PC-9 (cell line): ENCODE results near the gene FNBP1L. TPM values are rescaled to one million over a fixed set of nuclear protein-coding genes. Genes with fewer than 3 reads are reported as not detected.
"Not testable (repeated sequence)": the region's sequence is repeated elsewhere in the genome, so short reads cannot be mapped to it uniquely, and the experiment has no call there.

Experiments used
- BruUV-seq: library from RNA; stranded (reverse); fragments of 400-500 nt; replicated peaks from 2 replicates; lab custom pipeline; 2021; lab: Mats Ljungman, UMichigan
- CTCF ChIA-PET: fragments of 300-600 bp; sonication (Branson Sonifier 250); formaldehyde crosslinking; loops from one replicate; lab custom pipeline; 2022; ENCODE audit warnings: antibody characterized with exemption; lab: Charles Lee
- POLR2A ChIA-PET: fragments of 300-600 bp; sonication (Branson Sonifier 250); formaldehyde crosslinking; loops from one replicate; lab custom pipeline; 2022; ENCODE audit warnings: antibody characterized with exemption; ENCODE audit not compliant: unreplicated experiment; lab: Charles Lee
- DNase-seq, 2 experiments: peaks; one replicate each; pipeline versions ENCODE4 v3.0.0 to v3.0.0-alpha.2; 2015 to 2022; ENCODE audit warnings: mixed read lengths in 1 of 2
- H2AFZ ChIP-seq: fragments of 200-600 bp; sonication (generic); 2 replicates; pipeline ENCODE4 v1.8.1; 2017; ENCODE audit warnings: antibody characterized with exemption
- H3F3A ChIP-seq: fragments of 200-600 bp; sonication (generic); 2 replicates; pipeline ENCODE4 v1.8.1; 2017; ENCODE audit warnings: antibody characterized with exemption, mild to moderate bottlenecking, low read depth; ENCODE audit not compliant: insufficient read depth
- H3K27ac ChIP-seq: fragments of 200-600 bp; sonication (generic); 2 replicates; pipeline ENCODE4 v1.6.1; 2016; ENCODE audit warnings: mixed run types
- H3K27me3 ChIP-seq: fragments of 200-600 bp; sonication (generic); 2 replicates; pipeline ENCODE4 v1.6.1; 2016; ENCODE audit warnings: low read depth, mixed run types; ENCODE audit not compliant: insufficient read depth
- H3K36me3 ChIP-seq: fragments of 200-600 bp; sonication (generic); 2 replicates; pipeline ENCODE4 v1.6.1; 2016; ENCODE audit warnings: low read depth, mixed run types
- H3K4me1 ChIP-seq: fragments of 200-600 bp; sonication (generic); replicated peaks from 2 replicates; pipeline ENCODE4 v1.6.1; 2016; ENCODE audit warnings: mixed run types; ENCODE audit not compliant: insufficient read depth
- H3K4me2 ChIP-seq: fragments of 200-600 bp; sonication (generic); 2 replicates; pipeline ENCODE4 v1.6.1; 2017; ENCODE audit warnings: mixed run types
- H3K4me3 ChIP-seq: fragments of 200-600 bp; sonication (generic); 2 replicates; pipeline ENCODE4 v1.6.1; 2016; ENCODE audit warnings: mixed run types
- H3K79me2 ChIP-seq: fragments of 200-600 bp; sonication (generic); 2 replicates; pipeline ENCODE4 v1.6.1; 2017; ENCODE audit warnings: low read depth, mixed run types
- H3K9me2 ChIP-seq: fragments of 200-600 bp; sonication (generic); 2 replicates; pipeline ENCODE4 v1.8.1; 2017; ENCODE audit warnings: mild to moderate bottlenecking; ENCODE audit not compliant: insufficient read depth
- H3K9me3 ChIP-seq: fragments of 200-600 bp; sonication (generic); 2 replicates; pipeline ENCODE4 v1.8.1; 2016; ENCODE audit warnings: low read depth; ENCODE audit not compliant: insufficient read depth
- H4K20me1 ChIP-seq: fragments of 200-600 bp; sonication (generic); 2 replicates; pipeline ENCODE4 v1.8.1; 2017; ENCODE audit not compliant: insufficient read depth
- CTCF ChIP-seq: fragments of 200-600 bp; sonication (generic); conservative IDR thresholded peaks from 2 replicates; pipeline ENCODE4 v1.6.1; 2017; ENCODE audit warnings: mixed run types, antibody characterized with exemption, mild to moderate bottlenecking, moderate library complexity
- EZH2 ChIP-seq: fragments of 200-600 bp; sonication (generic); IDR thresholded peaks from 2 replicates; pipeline ENCODE4 v1.8.0; 2017; ENCODE audit warnings: antibody characterized with exemption, low read depth
- intact Hi-C: fragments of 100-400 bp; cut with micrococcal nuclease; formaldehyde crosslinking; loops from one replicate; pipeline ENCODE4 v1.10.0; 2022; ENCODE audit not compliant: unreplicated experiment
- total RNA-seq: library from RNA; stranded (reverse); gene quantifications from 2 replicates; pipeline ENCODE4 v1.2.3, GENCODE V29; 2021

FNBP1L gene
- total RNA-seq, 1 experiment from 2014 or later = 34.3 TPM

GRCh38 chr1:93588955-93589354 is 141.0 kb downstream of the FNBP1L start:
- intact Hi-C loops = loop anchor here (5.0 kb wide), 1 partner anchor 93 kb away; the partner anchor contains the start of gene BCAR3
- Histone ChIP-seq H3K9me2 (no peaks in the 10 kb centered on the region), H3K4me1 (peaks cover 92% of the 10 kb centered on the region), H3K27me3 (no peaks in the 10 kb centered on the region), H3K36me3 (peaks cover 85% of the 10 kb centered on the region), H3K27ac (peak overlapping the region; percentile 83), H3F3A (peaks cover 97% of the 10 kb centered on the region), H2AFZ (no peak overlapping the region), H3K9me3 (no peaks in the 10 kb centered on the region), H3K79me2 (peaks cover 90% of the 10 kb centered on the region), H4K20me1 (peaks cover 96% of the 10 kb centered on the region), H3K4me3 (no peak overlapping the region), H3K4me2 (no peak overlapping the region)
- ChIA-PET CTCF (interaction anchor here (0.6 kb wide), 1 partner anchor 144 kb away, joined by 3 read pairs; no protein-coding TSS in a partner anchor), POLR2A (no interaction called here)
- no peak for TF ChIP-seq CTCF
- TF ChIP-seq EZH2 = no peak
- DNase-seq = no peak
- BruUV-seq = no TSS peak

- Histone ChIP-seq H3F3A (peaks cover 100% of the 10 kb centered on the region), H3K79me2 (peaks cover 100% of the 10 kb centered on the region), H3K36me3 (peaks cover 94% of the 10 kb centered on the region), H3K27ac (peak overlapping the region; percentile 31; the same call in 1 of the 2 replicates), H4K20me1 (peaks cover 100% of the 10 kb centered on the region), H3K4me1 (peaks cover 84% of the 10 kb centered on the region)
- intact Hi-C loops, H3K9me3 ChIP-seq, POLR2A ChIA-PET, H3K9me2 ChIP-seq, H3K4me3 ChIP-seq, H3K27me3 ChIP-seq, CTCF ChIA-PET, H2AFZ ChIP-seq, H3K4me2 ChIP-seq, DNase-seq, BruUV-seq: not testable (repeated sequence)
Observed at GRCh38 chr1:93591291-93591675, 143.4 kb downstream of the FNBP1L start.

GRCh38 chr1:93591676-93592550 is 144.0 kb downstream of the FNBP1L start:
- TF ChIP-seq EZH2 = no peak
- TF ChIP-seq CTCF = no peak
- peaks cover 100% of the 10 kb centered on the region for H3K79me2 ChIP-seq
- H3K4me3 ChIP-seq = no peak overlapping the region
- no peak overlapping the region for H3K4me2 ChIP-seq
- H3K4me1 ChIP-seq = peaks cover 78% of the 10 kb centered on the region
- H4K20me1 ChIP-seq = peaks cover 100% of the 10 kb centered on the region
- peak in 1 of 2 experiments; percentile 66 for DNase-seq
- no peaks in the 10 kb centered on the region for H3K9me2 ChIP-seq
- peaks cover 100% of the 10 kb centered on the region for H3F3A ChIP-seq
- peaks cover 94% of the 10 kb centered on the region for H3K36me3 ChIP-seq
- H2AFZ ChIP-seq = no peak overlapping the region
- BruUV-seq = no TSS peak
- peak overlapping the region; percentile 31 for H3K27ac ChIP-seq
- CTCF ChIA-PET = interaction anchor here (0.5 to 0.6 kb wide), 2 partner anchors 46 to 132 kb away, joined by 3 read pairs; no protein-coding TSS in a partner anchor
- H3K27me3 ChIP-seq = no peaks in the 10 kb centered on the region
- no peaks in the 10 kb centered on the region for H3K9me3 ChIP-seq
- POLR2A ChIA-PET = interaction anchor here (0.5 to 0.7 kb wide), 2 partner anchors 70 to 477 kb away, joined by 3 to 6 read pairs; no protein-coding TSS in a partner anchor
- intact Hi-C loops = no loop called here
